HG03039 (cell line): ENCODE measurements around the gene PRELID3B.

Source experiments
- ATAC-seq: cut with Tn5 transposase; IDR thresholded peaks from one replicate; pipeline ENCODE4 v1.9.1; 2021; ENCODE audit warnings: mild to moderate bottlenecking, moderate library complexity; ENCODE audit not compliant: unreplicated experiment

PRELID3B gene

DNA sequence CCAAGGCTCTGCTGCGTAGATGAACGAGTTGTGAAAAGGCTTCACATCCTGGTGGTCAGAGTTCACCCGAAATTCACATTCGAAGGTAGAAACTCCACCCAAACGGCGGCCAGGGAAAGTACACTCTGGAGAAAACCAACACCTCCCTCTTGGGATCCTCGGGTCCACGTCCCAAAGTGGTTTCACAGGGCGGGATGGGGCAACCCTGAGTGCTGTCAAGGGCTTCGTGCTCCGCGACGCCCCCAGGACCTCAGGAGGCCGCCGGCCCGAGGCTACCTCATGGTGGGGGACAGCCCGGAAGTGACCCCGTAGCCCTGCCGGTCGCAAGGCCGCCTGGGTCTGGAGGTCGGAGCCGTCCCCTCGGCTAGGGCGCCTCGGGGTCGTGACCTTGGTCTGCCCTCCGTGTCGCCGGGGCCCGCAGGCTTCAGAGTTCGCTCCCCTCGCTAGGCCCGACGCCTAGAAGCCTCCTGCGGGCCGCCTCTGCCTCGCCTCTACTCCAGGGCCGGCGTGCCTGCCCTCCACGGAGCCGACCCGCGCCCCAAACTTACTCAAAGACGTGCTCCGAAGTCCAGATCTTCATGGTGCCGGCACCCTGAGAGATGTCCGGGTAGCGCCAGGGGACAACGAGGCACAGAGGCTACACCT is at the start of gene PRELID3B:
Gene PRELID3B (minus strand): TSS at position 636 of the 645 bp plus-strand sequence. CDS start 56 bp downstream, at position 580.
- peak; percentile 25 for ATAC-seq

DNA sequence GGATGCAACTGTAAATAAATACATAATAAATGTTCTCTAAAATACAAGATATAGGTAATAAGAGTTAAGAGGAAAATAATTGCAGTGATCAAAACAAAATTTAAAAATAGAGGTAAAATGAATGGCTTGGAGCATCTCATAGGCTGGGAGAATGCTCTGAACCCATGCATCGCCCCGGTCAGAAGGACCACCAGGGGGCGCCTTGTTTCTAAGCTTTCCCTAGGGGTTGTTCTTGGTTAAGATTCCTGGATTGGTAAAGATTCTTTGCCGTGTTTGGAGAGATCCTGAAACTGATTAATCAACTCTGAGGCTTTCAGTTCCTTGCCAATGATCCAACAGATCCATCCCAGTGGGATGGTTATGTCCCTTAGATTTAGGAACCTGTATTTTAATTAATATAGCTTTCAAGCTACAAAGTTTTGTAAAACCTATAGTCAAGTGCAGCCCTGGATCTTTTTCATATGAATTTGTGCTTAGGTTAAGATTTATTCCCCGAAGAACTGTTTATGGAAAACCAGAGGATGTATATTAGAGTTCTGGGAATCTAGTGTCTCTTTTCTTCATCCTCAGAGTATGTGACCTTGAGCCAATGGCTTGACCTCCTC is 45.3 kb upstream of the PRELID3B start:
- no peak for ATAC-seq

DNA sequence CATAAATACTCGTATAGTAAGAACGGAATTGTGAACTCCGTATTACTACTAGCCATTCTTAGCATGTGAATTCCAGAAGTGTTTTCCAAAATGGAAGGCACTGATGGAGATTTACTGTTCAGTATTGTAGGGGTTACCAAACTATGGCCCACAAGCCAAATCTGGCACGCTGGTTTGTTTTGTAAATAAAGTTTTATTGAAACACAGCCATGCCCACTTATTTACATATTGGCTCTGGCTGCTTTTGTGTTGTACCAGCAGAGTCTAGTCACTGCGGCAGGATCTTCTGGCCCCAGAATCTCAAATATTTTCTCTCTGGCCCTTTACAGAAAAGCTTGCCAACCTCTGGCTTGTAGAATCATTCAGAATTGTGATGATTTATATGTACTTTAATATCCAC is 44.3 kb upstream of the PRELID3B start:
- no peak for ATAC-seq

DNA sequence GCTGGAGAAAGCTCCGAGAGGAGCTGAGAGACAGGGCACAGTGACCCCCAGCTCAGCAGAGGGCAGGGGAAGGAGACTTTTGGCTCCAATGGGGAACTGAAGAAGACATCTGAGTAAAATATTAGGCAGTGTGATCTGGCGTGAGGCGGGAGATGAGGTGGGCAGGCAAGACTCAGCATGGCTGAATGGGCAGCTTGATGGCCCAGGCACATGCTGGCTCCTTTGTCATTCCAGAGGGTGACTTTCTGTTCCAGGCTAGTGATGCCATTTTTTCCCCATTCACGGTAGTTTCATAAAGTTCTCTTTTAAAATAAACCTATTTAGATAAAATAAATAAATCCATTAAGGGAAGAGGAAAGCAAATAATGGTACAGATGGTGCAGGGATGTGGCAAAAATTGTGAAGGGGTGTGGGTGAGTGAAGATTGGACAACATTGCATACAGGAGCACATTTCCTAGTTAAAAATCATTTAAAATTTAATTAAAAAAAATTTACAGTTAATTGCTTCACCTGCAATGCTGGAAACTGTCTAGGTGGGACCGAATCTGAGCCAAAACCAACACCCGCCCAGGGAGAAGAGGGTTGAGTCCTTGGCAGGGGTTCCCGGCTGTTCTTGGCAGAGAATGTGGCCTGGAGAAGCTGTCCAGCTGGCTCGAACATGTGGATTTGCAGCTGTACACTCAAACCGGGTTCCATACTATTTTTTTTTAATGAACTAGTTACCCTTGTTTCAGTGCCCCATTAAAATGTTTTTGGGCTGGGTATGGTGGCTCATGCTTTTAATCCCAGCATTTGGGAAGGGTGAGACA is 41.7 kb upstream of the PRELID3B start:
- ATAC-seq = no peak

DNA sequence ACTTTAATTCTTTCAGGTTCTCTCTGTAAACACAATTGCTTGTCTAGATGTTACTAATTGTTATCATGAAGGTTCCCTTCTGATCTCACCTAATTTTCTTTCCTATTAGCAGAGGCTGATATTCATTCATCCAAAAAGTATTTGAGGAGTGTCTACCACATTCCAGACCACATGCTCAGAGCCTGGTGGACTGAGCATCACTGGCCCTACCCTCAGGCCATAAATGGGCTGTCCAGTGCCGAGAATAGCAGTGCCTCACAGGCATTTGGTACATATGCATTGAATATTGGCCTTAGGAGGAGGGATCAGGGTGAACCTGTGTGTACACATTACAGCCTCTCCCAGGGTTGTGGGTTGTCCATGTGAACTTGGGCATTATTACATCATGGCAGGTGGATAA is 40.4 kb upstream of the PRELID3B start:
- ATAC-seq = no peak

DNA sequence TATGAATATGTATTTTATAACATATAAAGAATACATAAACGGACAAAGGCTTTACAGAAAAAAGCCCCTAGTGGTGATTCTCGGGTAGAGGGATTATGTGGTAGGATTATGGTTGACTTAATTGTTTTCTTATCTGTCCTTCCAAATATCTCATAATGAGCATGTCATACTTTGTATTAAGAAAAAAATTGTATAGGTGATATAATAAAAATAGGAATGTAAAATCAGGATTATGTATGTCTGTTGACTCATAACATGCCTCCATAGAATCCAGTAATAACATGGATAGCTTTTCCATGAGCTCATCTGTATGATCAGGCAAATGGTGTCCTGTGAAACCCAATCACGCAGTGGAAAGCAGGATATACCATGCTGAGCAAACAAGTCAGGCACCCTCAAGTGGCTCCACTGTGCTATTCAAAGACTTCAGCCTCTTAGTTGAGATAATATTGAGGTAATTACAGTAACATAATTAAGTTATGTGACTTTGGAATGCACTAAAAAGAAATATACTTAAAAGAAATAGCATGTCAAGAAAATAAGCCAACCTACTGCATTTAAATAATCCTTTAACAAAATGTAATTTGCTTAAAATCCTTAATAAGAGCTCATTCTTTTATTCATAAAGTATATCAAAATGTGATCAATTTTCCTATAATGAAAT is 39.6 kb upstream of the PRELID3B start:
- no peak for ATAC-seq

DNA sequence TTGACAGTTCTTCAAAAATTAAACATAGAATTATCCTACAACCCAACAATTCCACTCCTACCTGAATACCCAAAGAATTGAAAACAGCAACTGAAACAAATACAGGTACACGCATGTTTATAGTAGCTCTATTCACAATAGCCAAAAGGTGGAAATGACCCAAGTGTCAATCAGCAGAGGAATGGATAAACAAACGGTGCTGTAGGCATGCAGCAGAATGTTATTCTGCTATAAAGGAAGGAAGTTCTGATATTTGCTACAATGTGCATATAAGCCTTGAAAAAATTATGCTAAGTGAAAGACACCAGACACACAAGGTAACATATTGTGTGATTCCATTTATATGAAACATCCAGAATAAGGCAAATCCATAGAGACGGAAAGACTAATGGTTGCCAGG is 38.5 kb upstream of the PRELID3B start:
- no peak for ATAC-seq

DNA sequence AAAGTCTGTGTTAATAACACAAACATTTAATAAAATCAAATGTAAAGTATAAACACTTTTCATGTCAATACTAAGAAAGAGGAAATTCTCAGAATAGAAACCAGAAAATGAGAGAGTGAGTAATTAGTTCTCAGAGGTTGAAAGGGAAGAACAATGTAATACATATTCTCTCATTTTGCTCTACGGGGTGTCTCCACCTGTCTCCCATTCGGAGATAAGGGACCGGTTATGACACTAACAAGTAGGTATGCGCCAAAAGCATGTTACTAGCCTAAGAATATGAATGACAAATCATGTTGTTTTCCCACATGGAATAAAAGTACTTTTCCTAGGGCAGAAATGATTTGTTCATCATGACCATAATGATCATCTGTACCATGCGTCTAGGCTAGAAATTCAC is 35.6 kb upstream of the PRELID3B start:
- no peak for ATAC-seq

DNA sequence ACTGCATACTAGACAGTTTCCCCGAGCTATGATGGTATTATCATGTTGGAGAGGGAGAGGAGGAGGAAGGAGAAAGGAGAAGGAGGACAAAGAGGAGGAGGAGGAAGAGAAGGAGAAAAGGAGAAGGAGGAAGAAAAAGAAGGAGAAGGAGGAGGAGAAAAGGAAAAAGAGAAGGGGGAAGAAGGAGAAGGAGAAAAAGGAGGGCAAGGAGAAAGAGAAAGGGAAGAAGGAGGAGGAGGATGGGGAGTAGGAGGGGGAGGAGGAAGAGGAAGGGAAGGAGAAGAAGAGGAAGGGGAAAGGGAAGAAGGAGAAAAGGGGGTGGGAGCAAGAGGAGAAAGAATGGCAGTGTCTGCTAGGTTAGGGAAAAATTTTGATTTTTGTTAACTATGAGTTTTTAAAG is 35.1 kb upstream of the PRELID3B start:
- ATAC-seq = no peak

DNA sequence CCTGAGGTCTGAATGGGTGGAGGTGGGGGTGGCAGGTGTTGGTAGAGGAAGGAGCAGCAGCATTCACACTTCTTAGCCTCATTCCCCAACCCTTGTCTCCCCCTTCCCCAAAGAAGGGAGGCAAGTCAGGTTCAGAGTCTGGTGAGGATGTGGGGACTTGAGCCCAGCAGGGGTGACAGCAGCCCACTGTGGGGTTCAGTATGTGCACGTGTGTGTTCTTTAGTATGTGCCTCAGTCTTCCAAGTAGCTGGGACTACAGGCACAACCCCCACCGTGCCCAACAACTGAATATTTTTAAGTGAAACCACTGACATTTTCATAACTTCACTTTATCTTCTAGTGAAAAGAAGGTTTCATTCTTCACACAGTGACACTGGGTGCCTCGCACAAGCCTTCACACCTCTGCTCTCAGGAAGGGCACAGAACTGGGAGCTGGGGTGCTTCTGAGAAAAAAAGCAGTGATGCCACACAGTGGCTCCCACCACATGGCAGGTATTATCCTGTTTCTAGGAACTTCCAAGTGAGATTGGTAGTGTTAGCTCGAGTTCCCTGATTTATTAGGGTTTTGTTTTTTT is 33.4 kb upstream of the PRELID3B start:
- ATAC-seq = no peak

DNA sequence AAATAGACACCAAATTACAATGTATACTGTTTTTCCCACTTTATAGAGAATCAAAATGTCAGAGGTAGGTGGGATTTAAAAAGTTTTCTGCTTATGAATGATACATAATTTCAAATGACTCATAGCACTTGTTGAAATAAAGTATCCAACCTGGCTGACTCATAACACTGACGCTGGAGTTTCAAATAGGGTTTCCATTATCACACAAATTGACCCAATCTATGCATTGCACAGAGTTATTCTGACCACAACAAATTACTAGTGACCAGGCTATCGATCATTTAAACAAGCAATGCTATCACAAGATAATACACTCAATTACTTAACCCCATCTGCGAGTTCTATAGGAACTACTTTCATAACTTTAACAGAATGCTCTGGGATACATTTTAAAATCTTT is 31.9 kb upstream of the PRELID3B start:
- no peak for ATAC-seq

DNA sequence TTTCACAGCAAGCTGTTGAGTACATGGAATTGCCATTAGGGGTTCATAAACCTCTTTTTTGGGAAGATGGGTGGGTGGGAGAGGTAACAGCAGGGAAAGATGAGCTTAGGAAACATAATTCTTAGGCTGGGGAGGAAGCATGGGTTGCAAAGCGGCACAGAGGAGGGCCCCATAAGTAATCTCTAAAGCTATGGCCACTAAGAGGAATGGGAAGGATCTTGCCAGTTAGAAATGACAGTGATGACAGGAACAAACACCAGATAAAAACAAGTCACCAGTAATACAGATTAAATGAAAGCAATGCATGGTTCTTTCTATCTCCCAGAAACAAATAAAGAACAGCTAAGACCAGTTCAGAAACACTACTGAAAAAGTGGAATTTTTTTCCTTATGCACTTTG is 31.0 kb upstream of the PRELID3B start:
- no peak for ATAC-seq

DNA sequence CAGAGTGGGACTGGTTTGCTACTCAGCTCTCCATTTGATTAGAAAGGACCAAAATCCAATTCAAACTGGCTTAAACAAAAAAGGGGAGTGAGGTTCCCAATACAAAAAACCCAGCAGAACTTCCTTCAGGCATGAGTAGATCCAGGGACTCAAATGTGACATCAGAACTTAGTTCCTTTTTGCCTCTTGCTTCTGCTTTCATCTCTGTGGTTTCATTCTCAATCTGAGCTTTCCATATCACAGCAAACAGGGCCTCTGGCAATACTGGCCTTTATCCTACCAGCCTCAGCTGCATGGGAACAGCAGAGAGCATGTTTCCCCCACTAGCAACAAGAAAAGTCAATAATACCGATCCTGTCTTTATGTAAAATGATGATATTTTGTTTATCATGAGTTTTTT is 28.6 kb upstream of the PRELID3B start:
- no peak for ATAC-seq

DNA sequence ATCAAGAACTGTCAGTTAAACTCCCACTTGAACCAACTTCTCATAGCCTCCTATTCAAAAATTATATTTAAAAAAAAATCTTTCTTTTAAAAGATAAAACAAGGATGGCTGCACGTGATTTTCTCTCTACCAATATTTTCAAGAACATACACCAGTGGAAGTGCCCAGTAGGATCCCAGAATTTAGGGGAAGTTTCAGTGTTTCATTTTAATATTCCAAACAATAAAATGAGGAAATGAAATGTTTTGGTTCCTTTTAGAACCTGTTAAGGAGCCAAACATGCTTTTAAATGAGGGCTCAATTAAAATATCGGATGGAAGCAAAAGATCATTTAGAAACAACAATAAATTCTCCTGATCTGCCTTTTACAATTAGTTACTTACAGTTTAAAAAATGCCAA is 26.4 kb upstream of the PRELID3B start:
- no peak for ATAC-seq

DNA sequence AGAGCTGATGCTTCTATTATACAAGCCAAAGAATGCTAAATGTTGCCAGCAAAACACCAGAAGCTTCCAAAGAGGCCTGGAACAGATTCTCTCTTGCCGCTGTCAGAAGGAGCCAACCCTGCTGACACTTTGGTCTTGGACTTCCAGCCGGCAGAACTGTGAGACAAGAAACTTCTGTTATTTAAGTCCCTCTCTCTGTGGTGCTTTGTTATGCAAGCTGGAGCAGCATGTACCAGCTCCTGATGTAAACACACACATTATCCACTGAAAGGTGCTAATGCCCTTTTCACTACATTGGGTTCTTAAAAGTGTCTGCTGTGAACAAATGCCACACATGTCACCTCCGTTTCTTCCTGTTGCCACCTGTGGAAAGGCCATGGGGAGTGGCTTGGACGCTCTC is 25.9 kb upstream of the PRELID3B start:
- ATAC-seq = no peak

DNA sequence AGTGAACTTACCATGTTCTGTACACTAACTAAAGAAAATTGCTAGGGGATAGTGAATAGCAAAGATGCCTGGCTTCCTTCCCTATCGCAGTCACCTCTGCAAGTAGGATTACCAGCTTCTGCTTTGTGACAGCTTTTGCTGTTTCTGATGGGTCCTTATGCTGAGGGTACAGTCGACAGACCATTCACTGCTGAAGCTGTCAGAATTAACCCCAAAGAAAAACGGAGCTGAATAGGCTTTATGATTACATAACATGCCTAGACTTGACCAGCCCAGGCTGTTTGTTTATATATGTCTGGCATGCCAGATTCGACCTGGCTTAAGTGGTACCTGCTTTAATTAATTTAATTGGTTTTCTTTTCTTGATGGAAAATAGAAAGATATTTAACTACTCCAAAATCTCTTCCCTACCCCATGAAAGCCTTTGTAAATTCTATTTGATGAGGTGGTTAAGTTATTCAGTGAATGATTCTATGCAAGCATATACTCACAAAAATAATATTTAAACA is 21.7 kb upstream of the PRELID3B start:
- ATAC-seq = no peak

DNA sequence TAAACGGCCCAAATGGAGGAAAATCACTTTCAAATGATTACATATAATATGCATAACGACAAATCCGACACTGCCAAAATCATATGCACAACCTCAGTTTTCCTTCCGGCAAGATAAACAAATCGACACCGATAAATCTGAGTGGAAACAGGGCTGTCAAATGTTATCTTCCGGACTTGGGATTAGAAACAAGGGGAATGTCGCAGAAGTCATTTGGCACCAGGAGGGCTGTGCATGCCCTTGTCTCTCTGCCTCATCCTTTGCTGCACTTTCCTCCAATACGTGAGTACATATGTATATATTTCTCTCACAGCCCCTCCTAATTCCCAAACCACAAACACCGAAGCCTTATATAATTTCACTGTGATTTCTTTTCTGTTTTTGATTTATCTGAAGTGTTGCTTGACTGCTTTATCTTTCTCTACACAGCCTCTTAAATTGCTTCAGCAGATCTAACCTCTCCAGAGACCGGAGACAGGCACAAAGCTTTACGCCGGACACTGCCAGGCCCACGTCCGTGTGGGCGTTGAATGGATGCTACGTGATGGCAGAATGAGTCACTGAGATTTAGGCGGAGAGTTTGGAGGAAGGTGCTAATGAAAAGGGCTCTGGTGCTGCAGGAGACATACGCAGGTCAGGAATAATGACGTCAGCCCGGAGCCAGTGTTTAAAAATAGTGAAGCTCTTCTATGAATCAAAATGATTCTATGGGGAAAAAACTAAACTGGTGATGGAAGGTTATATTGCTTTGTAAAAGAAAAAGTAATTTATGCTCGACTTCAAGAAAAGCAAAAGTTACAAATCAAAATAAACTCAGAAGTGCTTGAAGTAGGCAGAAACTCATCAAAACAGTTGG is 21.0 kb upstream of the PRELID3B start:
- ATAC-seq = no peak

DNA sequence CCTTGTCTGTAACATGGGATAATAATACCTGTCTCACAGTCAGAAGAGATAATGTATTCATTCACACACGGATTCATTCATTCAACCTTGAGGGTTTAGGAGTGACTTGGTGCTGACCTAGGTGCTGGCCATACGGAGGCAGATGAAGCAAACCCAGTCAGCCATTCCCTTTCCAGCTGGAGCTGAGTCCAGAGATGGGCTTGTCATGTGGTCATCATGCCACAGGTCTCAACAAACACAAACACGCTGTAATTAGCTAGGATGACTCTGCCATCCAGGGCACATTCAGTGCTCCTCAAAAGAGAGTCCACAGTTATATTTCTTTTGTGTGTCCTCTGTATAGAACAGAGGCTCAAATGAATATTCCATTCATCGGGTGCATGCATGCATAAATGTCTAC is 19.5 kb upstream of the PRELID3B start:
- no peak for ATAC-seq

DNA sequence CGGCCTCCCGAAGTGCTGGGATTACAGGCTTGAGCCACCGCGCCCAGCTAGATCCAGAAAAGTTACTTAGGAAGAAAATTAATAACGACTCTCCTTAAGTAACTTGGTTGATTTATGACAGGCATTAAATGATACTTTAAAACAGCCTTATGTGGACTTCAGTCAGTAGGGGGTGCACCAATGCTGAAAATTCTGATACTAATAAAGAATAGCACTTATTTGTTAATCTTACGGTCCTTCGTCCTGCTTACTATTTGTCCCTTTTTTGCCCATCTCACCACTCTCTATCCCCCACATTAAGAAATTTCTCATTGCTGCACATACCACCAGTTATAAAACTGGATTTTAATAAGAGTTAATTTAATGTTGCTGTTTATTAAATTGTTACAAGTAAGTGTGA is 12.7 kb upstream of the PRELID3B start:
- no peak for ATAC-seq

DNA sequence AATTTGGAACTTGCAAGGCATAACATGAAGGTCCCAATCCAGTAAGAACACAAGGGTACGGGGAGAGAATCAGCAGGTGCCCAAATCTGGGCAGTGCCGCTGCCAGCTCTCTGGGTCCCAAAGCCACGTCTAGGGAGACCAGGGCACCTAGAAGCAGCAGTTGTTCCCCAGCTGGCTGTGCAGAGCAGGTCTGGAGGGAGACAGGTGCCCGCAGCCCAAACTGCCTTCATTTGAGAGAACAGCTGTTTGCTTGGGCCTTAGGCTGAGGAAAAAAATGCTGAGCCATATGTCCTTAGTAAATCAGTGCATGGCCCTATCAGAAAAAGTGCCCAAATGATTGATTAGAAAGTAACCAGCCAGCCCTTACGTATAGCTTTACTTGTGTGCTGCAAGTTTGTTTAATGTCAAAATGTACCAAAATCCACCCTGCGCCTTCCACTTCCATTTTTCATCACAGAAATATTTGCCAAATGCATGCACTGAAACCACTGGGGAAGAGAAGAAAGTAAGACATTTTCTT is 9.1 kb upstream of the PRELID3B start:
- no peak for ATAC-seq
